ENCODE measurements around the gene LAMP1.
"Not testable (repeated sequence)": the region's sequence is repeated elsewhere in the genome, so short reads cannot be mapped to it uniquely, and the experiment has no call there.

The LAMP1 gene

GRCh38 chr13:113327766-113328471, 30.9 kb downstream of the LAMP1 start:
- no peak for DNase-seq (ENCODE audit: low read depth)

GRCh38 chr13:113328851-113329250, 31.8 kb downstream of the LAMP1 start:
- no peak for DNase-seq (ENCODE audit: low read depth)

DNA sequence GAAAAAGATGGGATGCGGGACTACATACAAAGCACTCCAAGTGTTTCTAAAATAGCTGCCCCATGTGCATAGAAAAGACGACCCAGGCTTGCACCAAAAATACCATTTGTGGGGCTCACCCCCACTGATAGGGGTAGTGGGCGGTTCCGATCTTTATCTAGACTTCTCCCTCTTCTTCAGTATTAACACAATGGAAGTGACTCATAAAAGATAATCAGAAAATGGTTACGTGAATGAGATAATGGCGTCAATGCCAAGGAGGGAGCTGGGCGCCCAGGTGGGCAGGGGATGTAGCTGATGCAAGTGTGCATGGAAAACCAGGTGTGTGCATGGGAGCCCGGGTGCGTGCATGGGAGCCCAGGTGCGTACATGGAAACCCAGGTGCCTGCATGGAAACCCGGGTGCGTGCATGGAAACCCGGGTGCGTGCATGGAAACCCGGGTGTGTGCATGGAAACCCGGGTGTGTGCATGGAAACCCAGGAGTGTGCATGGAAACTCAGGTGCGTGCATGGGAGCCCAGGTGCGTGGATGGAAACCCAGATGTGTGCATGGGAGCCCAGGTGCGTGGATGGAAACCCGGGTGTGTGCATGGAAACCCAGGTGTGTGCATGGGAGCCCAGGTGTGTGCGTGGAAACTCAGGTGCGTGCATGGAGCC, 32.7 kb downstream of the LAMP1 start:
- no peak for DNase-seq (ENCODE audit: low read depth)

DNA sequence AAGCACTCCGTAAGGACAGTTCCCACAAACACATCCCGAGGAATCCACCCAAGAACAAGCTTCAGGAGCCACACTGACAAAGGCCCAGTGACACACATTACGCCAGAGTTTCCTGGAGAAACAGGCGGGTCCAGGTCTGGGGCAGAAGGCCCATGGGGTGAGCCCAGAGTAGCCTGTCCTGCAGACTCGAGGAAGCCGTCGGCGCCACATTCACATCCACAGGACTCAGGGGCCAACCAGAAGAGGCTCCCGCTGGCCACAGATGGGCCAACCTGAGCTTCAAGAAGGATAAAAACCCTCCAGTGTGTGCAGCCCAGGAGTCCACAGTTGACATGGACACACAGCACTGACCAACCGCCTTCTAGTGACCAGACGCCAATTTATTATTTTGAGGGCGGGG, 35.6 kb downstream of the LAMP1 start:
- no peak for DNase-seq (ENCODE audit: low read depth)

GRCh38 chr13:113333076-113333475, 36.0 kb downstream of the LAMP1 start:
- no peak for DNase-seq (ENCODE audit: low read depth)

- DNase-seq (ENCODE audit: low read depth) = no peak
Observed at GRCh38 chr13:113337556-113337955, 40.5 kb downstream of the LAMP1 start.

DNA sequence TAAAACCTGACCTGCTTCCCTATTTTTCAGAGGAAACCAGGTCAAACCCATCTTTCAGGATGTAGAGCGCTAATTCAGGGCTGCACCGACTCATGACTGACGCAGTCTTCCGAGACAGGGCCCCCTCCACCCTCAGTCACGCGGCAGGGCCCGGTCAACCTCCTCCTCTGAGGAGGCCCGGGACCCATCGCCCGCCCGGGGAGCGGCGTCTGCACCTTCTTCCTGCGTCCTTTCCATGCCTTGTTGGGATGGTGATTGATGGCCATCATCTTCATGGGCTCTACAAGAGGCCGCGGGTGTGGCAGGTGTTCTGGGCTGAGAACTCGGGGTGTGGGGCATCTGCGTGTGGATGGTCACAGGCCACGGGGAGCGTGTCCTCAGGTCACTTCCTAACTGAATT, 40.9 kb downstream of the LAMP1 start:
- no peak for DNase-seq (ENCODE audit: low read depth)

- no peak for DNase-seq (ENCODE audit: low read depth)
Observed at GRCh38 chr13:113338451-113338850, 41.4 kb downstream of the LAMP1 start.

GRCh38 chr13:113342820-113343691, 46.0 kb downstream of the LAMP1 start:
- DNase-seq (ENCODE audit: low read depth) = no peak

GRCh38 chr13:113343692-113343968, 46.6 kb downstream of the LAMP1 start:
- DNase-seq (ENCODE audit: low read depth) = no peak

GRCh38 chr13:113345486-113345885, 48.4 kb downstream of the LAMP1 start:
- DNase-seq (ENCODE audit: low read depth) = no peak

DNA sequence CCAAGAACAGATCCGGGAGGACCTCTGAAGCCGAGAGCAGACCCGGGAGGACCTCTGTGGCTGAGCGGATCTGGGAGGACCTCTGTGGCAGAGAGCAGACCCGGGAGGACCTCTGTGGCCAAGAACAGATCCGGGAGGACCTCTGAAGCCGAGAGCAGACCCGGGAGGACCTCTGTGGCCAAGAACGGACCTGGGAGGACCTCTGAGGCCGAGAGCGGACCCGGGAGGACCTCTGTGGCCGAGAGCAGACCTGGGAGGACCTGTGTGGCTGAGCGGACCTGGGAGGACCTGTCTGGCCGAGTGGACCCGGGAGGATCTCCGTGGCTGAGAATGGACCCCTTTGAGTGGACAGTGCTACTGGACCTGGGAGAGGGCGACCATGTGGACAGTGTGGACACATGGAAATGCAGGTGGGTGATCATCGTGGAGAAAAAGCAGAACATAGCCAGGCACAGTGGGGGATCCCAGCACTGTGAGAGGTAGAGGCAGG, 50.7 kb downstream of the LAMP1 start:
- DNase-seq (ENCODE audit: low read depth) = not testable (repeated sequence)

- DNase-seq (ENCODE audit: low read depth) = no peak
Observed at GRCh38 chr13:113348591-113348990, 51.6 kb downstream of the LAMP1 start.

DNA sequence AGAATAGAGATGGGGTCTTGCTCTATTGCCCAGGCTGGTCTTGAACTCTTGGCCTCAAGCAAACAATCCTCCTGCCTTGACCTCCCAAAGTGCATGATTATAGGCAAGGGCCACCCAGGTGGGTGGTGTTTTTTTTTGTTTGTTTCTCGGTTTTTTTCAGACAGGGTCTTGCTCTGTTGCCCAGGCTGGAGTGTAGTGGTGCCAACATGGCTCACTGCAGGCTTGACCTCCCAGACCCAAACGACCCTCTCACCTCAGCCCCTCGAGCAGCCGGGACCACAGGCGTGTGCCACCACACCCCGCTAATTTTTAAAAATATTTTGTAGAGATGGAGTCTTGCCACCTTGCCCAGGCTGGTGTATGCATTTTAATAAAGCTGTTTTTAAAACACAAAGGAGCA, 52.0 kb downstream of the LAMP1 start:
- no peak for DNase-seq (ENCODE audit: low read depth)

GRCh38 chr13:113349491-113349890, 52.5 kb downstream of the LAMP1 start:
- no peak for DNase-seq (ENCODE audit: low read depth)

- DNase-seq (ENCODE audit: low read depth) = no peak
Observed at GRCh38 chr13:113350065-113350937, 53.3 kb downstream of the LAMP1 start.

DNA sequence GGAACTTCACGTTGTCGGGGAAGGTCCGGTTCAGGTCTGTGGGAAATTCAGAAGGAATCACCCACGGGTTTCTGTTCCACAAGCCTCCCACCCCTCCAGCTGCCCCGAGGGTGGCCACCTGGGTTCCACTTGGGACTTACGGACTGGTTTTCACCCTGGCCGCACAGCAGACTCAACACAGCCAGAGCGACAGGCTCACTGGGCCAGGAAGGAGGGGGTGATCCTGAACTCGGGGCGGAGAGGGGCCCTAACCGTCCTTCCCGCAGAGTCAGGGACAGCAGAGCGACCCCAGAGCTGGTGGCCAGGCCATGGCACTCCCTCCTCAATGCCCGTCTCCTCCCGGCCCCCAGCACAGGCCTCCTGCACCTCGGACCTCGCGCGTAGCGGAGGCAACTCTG, 53.9 kb downstream of the LAMP1 start:
- DNase-seq (ENCODE audit: low read depth) = no peak

DNA sequence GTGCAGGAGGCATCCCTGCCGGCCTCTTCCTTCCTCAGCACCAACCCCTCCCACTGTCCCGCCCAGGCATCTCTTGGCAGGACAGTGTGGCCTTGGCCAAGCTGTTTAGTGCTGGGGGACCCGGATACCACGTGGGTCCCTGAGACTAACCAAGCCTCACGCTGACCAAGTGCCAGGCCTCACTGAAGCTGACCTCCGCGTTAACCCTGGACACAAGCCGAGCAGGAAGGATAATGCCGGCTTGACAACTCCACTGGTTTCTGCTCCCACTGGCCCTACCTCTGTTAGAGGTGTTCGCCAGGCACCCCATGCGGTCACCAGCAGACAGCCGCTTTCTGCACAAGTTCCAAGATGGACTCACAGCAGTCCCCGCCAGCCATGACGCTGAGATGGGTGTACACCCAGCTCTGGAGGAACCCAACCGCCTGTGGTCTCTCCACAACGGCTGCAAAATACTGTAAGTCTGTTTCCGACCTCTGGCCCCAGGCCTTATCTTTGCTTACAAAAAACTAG, 54.5 kb downstream of the LAMP1 start:
- no peak for DNase-seq (ENCODE audit: low read depth)

DNA sequence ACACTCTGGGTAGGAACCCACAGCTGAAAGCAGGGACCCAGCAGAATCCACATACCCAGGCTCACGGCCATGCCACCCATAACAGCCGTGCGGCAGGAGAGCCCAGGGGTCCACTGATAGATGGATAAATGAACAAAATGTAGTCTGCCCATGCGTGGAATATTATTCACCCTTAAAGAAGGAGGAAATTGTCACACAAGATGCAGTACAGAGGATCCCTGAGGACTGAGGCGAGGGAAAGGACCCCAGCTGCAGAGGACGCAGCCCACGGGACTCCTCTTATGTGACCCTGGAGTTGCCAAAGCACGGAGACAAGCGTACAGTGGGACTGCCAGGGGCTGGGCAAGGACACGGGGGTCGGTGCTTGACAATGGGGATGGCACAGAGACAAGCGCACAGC, 56.2 kb downstream of the LAMP1 start:
- no peak for DNase-seq (ENCODE audit: low read depth)

DNA sequence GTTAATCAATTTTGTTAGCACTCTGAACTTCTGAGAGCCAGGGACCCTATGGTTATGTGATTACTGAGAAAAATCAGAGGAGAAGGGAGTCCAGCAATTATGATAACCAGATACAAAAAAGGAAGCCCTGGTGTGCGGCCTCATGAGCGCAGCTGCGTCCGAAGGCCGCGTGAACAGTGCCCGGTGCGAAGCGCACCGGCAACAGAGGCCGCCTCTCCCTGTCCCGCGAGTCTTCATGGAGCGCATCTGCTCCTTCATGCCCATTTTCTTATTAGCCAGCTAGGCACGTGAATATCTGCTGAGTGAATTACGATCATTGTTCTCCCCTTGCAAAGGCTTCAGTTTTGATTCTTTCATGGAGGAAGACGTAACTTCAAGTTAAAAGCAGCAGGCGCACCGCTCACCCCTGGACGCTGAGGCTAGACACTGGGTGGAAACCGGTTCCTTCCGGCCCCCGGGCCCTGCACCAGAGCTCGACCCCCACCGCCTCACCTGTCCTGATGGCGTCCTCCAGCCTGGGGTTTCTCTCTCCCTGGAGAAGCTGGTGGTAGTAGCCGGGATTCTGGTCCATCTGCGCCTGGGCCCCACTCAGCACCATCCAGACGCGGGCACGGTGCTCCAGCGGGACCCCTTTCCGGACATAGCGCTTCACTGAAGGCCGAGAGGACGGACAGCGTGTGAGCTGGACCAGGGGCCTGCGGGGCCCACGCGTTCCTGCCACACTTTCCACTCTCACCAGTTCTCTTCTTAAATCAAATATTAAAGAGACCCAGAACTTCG, 58.0 kb downstream of the LAMP1 start:
- DNase-seq (ENCODE audit: low read depth) = no peak

DNA sequence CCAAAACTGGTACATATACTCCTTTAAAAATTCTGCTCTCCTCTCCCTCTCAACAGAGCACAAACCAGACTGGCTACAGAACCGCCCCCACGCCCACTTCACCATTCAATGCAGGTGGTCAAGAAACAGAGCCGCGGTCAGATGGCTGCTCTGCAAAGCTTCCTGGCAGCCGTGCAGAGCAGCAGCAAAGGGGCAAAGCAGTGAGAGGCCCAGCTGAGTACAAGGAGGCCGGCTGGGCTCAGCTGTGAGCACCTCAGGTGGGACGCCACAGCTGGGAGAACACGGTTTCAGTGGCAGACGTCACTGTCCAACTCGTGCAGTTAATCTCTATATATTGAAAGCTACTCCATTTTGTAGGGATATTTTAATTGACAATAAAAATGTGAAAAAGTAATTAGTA, 58.6 kb downstream of the LAMP1 start:
- DNase-seq (ENCODE audit: low read depth) = no peak
